HFF-Myc (cell line): ENCODE data around the gene C1QL4.

Source experiments
- DNase-seq: peaks from one replicate; pipeline ENCODE4 v3.0.0-alpha.2; 2011; ENCODE audit warnings: low read depth; ENCODE audit errors: extremely low read depth
- H3K4me3 ChIP-seq: replicated peaks from 2 replicates; pipeline ENCODE4 v1.5.1; 2011; ENCODE audit warnings: low read depth, mild to moderate bottlenecking, control low read depth, low read length
- CTCF ChIP-seq: IDR thresholded peaks from 2 replicates; pipeline ENCODE4 v1.5.1; 2012; ENCODE audit warnings: mild to moderate bottlenecking, low read depth, low read length, control low read depth; ENCODE audit errors: missing control alignments

Gene C1QL4

GRCh38 chr12:49342914-49343731, 6.1 kb upstream of the C1QL4 start:
- TF ChIP-seq CTCF: no peak
- peak overlapping the region; percentile 4; the same call in 1 of the 2 replicates for H3K4me3 ChIP-seq
- no peak for DNase-seq

- peak; percentile 81 for TF ChIP-seq CTCF
- peak overlapping the region; percentile 29 for H3K4me3 ChIP-seq
- DNase-seq: no peak
Observed at GRCh38 chr12:49342066-49342913, 5.3 kb upstream of the C1QL4 start.

- DNase-seq: no peak
- no peak for TF ChIP-seq CTCF
- H3K4me3 ChIP-seq: peak overlapping the region; percentile 29
Observed at GRCh38 chr12:49341777-49342065, 4.7 kb upstream of the C1QL4 start.

- DNase-seq: no peak
- no peak for TF ChIP-seq CTCF
- H3K4me3 ChIP-seq: no peak overlapping the region
Observed at GRCh38 chr12:49340971-49341776, 4.2 kb upstream of the C1QL4 start.

GRCh38 chr12:49340095-49340870, 3.3 kb upstream of the C1QL4 start:
- TF ChIP-seq CTCF: no peak
- DNase-seq: no peak
- no peak overlapping the region for H3K4me3 ChIP-seq

- H3K4me3 ChIP-seq: no peak overlapping the region
- no peak for TF ChIP-seq CTCF
- DNase-seq: no peak
Observed at GRCh38 chr12:49339464-49339861, 2.5 kb upstream of the C1QL4 start.
